ENCODE measurements around the gene WWOX. TPM values are rescaled to one million over a fixed set of nuclear protein-coding genes. Genes with fewer than 3 reads are reported as not detected.

WWOX gene
- total and polyA plus RNA-seq, 2 of the 13 experiments (the other 11 are each of a cell fraction or from before 2014, with no cell fraction given): 9.1 to 37.4 TPM

- no peaks in the 10 kb centered on the region for H3K36me3 ChIP-seq (replicated peaks in 1 of 2; ENCODE audit: control insufficient read depth in 1 of 2, insufficient read depth in 2 of 2, low read length in 2 of 2)
- H3K27me3 ChIP-seq (ENCODE audit: control insufficient read depth in 1 of 2, insufficient read depth in 2 of 2, low read length in 2 of 2): no peaks in the 10 kb centered on the region
- no peak overlapping the region for H3K4me2 ChIP-seq (ENCODE audit: low read depth, low read length)
- POLR2A ChIA-PET: no interaction called here
- H3K9me3 ChIP-seq (ENCODE audit: low read length): no peaks in the 10 kb centered on the region
- no peak overlapping the region for H2AFZ ChIP-seq (ENCODE audit: low read length)
- H3K4me1 ChIP-seq (ENCODE audit: insufficient read depth, low read length): peaks cover 5% of the 10 kb centered on the region; the same call in 1 of the 2 replicates
- no peak for FAIRE-seq
- ATAC-seq: no peak
- TF ChIP-seq ZNF558 (CRISPR knock-in tag; IDR thresholded peaks at IDR 0.05; ENCODE audit: borderline replicate concordance) (no peak), CENPT (CRISPR knock-in tag; IDR thresholded peaks at IDR 0.05; ENCODE audit: low read depth) (no peak), ZNF781 (CRISPR knock-in tag; IDR thresholded peaks at IDR 0.05; ENCODE audit: borderline replicate concordance, not compliant biosample characterization) (no peak), ARID4A (CRISPR knock-in tag; IDR thresholded peaks at IDR 0.05; ENCODE audit: borderline replicate concordance) (no peak), FOXO1 (CRISPR knock-in tag; IDR thresholded peaks at IDR 0.05) (no peak), ZNF674 (CRISPR knock-in tag; IDR thresholded peaks at IDR 0.05; ENCODE audit: low read depth) (no peak), ZBTB1 (CRISPR knock-in tag; IDR thresholded peaks at IDR 0.05; ENCODE audit: borderline replicate concordance) (no peak), ZSCAN21 (CRISPR knock-in tag; IDR thresholded peaks at IDR 0.05; ENCODE audit: borderline replicate concordance) (no peak), HNRNPUL1 (IDR thresholded peaks at IDR 0.05; ENCODE audit: low read depth, low read length) (no peak), ZFP36L1 (CRISPR knock-in tag; IDR thresholded peaks at IDR 0.05) (no peak)
- TF ChIP-seq, protein P1, sequence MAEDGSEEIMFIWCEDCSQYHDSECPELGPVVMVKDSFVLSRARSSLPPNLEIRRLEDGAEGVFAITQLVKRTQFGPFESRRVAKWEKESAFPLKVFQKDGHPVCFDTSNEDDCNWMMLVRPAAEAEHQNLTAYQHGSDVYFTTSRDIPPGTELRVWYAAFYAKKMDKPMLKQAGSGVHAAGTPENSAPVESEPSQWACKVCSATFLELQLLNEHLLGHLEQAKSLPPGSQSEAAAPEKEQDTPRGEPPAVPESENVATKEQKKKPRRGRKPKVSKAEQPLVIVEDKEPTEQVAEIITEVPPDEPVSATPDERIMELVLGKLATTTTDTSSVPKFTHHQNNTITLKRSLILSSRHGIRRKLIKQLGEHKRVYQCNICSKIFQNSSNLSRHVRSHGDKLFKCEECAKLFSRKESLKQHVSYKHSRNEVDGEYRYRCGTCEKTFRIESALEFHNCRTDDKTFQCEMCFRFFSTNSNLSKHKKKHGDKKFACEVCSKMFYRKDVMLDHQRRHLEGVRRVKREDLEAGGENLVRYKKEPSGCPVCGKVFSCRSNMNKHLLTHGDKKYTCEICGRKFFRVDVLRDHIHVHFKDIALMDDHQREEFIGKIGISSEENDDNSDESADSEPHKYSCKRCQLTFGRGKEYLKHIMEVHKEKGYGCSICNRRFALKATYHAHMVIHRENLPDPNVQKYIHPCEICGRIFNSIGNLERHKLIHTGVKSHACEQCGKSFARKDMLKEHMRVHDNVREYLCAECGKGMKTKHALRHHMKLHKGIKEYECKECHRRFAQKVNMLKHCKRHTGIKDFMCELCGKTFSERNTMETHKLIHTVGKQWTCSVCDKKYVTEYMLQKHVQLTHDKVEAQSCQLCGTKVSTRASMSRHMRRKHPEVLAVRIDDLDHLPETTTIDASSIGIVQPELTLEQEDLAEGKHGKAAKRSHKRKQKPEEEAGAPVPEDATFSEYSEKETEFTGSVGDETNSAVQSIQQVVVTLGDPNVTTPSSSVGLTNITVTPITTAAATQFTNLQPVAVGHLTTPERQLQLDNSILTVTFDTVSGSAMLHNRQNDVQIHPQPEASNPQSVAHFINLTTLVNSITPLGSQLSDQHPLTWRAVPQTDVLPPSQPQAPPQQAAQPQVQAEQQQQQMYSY (CRISPR knock-in tag; IDR thresholded peaks at IDR 0.05): no peak
- TF ChIP-seq, protein P2, sequence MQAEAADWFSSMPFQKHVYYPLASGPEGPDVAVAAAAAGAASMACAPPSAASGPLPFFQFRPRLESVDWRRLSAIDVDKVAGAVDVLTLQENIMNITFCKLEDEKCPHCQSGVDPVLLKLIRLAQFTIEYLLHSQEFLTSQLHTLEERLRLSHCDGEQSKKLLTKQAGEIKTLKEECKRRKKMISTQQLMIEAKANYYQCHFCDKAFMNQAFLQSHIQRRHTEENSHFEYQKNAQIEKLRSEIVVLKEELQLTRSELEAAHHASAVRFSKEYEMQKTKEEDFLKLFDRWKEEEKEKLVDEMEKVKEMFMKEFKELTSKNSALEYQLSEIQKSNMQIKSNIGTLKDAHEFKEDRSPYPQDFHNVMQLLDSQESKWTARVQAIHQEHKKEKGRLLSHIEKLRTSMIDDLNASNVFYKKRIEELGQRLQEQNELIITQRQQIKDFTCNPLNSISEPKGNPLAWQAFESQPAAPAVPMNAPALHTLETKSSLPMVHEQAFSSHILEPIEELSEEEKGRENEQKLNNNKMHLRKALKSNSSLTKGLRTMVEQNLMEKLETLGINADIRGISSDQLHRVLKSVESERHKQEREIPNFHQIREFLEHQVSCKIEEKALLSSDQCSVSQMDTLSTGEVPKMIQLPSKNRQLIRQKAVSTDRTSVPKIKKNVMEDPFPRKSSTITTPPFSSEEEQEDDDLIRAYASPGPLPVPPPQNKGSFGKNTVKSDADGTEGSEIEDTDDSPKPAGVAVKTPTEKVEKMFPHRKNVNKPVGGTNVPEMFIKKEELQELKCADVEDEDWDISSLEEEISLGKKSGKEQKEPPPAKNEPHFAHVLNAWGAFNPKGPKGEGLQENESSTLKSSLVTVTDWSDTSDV (CRISPR knock-in tag; IDR thresholded peaks at IDR 0.05): no peak
- no peak overlapping the region for H3K4me3 ChIP-seq (replicated peaks in 1 of 3; ENCODE audit: insufficient read depth in 1 of 3, low read depth in 2 of 3, low read length in 3 of 3)
- WGBS (ENCODE audit: low lambda C conversion rate): 98% methylated on average over 4 of the region's 4 CpGs
- in situ Hi-C loops (cut with HindIII; ENCODE audit: extremely low pct_ligation_motif_present, low pct_unique_long_range_greater_than_20kb) (no loop called here), intact Hi-C loops (cut with micrococcal nuclease; ENCODE audit: unreplicated experiment) (no loop called here)
- no peaks in the 10 kb centered on the region for H4K20me1 ChIP-seq (ENCODE audit: insufficient read depth, low read length)
- BruUV-seq (replicated peaks): no TSS peak
- DNase-seq (ENCODE audit: low spot score): no peak
- H3K79me2 ChIP-seq (ENCODE audit: insufficient read depth, low read length): no peaks in the 10 kb centered on the region
- H3K27ac ChIP-seq (ENCODE audit: extremely low read length, insufficient read depth, low read length): no peak overlapping the region
- no peak overlapping the region for H3K9ac ChIP-seq (ENCODE audit: insufficient read depth, low read depth, low read length)
- CTCF ChIA-PET (ENCODE audit: low intra/inter-chr PET ratio, low total read pairs): no interaction called here
Observed at GRCh38 chr16:78218279-78218678, 118.8 kb downstream of the WWOX start.
